ENCODE results near the gene COG7. TPM values are rescaled to one million over a fixed set of nuclear protein-coding genes. Genes with fewer than 3 reads are reported as not detected.

Gene COG7
- total RNA-seq, 4 donors from 2014 or later: 21.6 to 35.7 (median 24.8) TPM

DNA sequence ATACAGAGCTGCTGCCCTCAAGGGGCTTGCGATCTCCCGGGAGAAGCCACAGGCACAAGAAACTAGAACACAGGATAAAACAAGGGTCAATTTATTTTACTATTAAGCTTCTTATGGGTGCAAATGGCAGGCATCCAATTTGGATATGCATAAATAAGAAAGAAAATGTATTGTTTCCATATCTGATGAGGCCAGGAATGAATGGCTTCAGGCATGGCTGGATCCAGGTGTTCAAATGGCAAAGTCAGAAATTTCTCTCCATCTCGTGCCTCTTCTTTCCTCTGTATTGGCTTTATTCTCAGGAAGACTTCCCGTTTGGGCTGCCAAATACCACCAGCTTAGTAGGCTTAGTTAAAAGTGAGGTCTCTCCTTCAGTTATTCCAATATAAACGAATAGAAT, 107.8 kb downstream of the COG7 start:
- TF ChIP-seq EP300 (IDR thresholded peaks at IDR 0.05) (no peak), POLR2A (IDR thresholded peaks at IDR 0.05) (no peak)
- TF ChIP-seq, protein P1, sequence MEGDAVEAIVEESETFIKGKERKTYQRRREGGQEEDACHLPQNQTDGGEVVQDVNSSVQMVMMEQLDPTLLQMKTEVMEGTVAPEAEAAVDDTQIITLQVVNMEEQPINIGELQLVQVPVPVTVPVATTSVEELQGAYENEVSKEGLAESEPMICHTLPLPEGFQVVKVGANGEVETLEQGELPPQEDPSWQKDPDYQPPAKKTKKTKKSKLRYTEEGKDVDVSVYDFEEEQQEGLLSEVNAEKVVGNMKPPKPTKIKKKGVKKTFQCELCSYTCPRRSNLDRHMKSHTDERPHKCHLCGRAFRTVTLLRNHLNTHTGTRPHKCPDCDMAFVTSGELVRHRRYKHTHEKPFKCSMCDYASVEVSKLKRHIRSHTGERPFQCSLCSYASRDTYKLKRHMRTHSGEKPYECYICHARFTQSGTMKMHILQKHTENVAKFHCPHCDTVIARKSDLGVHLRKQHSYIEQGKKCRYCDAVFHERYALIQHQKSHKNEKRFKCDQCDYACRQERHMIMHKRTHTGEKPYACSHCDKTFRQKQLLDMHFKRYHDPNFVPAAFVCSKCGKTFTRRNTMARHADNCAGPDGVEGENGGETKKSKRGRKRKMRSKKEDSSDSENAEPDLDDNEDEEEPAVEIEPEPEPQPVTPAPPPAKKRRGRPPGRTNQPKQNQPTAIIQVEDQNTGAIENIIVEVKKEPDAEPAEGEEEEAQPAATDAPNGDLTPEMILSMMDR (IDR thresholded peaks at IDR 0.05): no peak
- Histone ChIP-seq H3K9me3 (no peaks in the 10 kb centered on the region), H3K36me3 (no peaks in the 10 kb centered on the region), H3K4me1 (no peaks in the 10 kb centered on the region), H3K27ac (no peak overlapping the region), H3K4me3 (no peak overlapping the region), H3K27me3 (no peaks in the 10 kb centered on the region)
- DNase-seq (ENCODE audit: low spot score in 2 of 2): no peak
- WGBS, 2 donors: 80 to 85% methylated on average over 5 of the region's 5 CpGs

DNA sequence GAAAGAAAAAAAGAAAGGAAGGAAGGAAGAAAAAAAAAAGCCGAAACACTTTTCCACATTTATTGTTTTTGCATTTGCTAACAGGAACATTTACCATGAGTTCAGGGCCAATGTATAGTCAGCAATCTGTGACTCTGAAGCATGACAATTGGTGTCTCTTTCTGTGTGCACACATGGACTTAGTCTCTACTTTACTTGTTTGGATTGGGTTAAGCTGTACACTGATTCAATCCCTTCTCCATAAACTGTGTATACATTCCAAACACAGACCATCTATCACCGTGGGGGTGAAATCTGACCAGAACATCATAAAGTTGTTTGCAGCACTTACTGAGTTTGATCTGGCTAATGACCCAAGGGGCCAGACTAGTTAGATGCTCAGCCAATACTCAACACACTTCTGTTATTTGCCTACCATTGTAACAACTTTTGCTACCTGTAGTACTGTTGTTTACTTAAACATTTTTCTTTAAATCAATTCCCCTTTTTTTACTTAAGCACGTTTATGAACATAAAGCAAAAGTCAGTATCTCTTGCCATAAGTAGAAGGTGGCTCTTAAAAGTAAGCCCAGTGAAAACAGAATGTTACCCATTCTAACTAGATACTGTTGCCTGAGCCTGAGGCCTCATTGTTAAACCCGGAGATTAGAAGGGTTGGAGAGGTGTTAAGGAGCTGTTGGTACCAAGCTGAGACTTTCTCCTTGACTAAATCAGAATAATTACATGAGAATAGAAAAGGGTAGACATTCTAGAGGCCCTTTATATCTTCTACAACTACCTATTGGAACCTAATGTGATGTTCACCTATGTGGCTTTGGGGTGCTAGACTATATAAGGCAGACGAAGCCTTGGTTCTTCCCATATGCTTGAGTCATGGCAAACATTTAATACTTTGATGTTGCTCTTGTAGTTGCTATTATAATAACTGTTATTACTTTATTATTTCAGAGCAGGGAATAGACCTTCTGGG, 109.1 kb downstream of the COG7 start:
- Histone ChIP-seq H3K9me3 (no peaks in the 10 kb centered on the region), H3K36me3 (no peaks in the 10 kb centered on the region), H3K4me3 (no peak overlapping the region), H3K27ac (no peak overlapping the region), H3K4me1 (no peaks in the 10 kb centered on the region), H3K27me3 (no peaks in the 10 kb centered on the region)
- no peak for DNase-seq (ENCODE audit: low spot score in 2 of 2)
- 63 to 69% methylated on average over 5 of the region's 5 CpGs for WGBS, 2 donors
- TF ChIP-seq POLR2A (IDR thresholded peaks at IDR 0.05) (no peak), EP300 (IDR thresholded peaks at IDR 0.05) (no peak)
- TF ChIP-seq, protein P1 (IDR thresholded peaks at IDR 0.05): no peak

DNA sequence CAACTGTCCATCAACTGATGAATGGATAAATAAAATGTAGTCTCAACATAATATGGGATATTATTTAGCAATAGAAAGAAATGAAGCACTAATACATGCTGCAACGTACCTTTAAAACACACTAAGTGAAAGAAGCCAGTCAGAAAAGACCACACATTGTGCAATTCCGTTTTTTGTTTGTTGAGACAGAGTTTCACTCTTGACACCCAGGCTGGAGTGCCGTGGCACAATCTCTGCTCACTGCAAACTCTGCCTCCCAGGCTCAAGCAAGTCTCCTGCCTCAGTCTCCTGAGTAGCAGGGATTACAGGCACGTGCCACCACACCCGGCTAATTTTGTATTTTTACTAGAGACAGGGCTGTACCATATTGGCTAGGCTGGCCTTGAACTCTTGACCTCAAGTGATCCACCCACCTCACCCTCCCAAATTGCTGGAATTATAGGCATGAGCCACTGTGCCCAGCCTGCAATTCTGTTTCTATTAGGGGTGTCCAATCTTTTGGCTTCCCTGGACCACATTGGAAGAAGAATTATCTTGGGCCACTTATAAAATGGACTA, 110.8 kb downstream of the COG7 start:
- Histone ChIP-seq H3K36me3 (no peaks in the 10 kb centered on the region), H3K9me3 (peaks cover 0 to 12% (median 0%) of the 10 kb centered on the region in 4 donors), H3K4me1 (no peaks in the 10 kb centered on the region), H3K27me3 (no peaks in the 10 kb centered on the region), H3K4me3 (no peak overlapping the region), H3K27ac (no peak overlapping the region)
- 54 to 61% methylated on average over 5 of the region's 5 CpGs for WGBS, 2 donors
- DNase-seq (ENCODE audit: low spot score in 2 of 2): no peak
- TF ChIP-seq, protein P1 (IDR thresholded peaks at IDR 0.05): no peak
- TF ChIP-seq POLR2A (IDR thresholded peaks at IDR 0.05) (no peak), EP300 (IDR thresholded peaks at IDR 0.05) (no peak)

DNA sequence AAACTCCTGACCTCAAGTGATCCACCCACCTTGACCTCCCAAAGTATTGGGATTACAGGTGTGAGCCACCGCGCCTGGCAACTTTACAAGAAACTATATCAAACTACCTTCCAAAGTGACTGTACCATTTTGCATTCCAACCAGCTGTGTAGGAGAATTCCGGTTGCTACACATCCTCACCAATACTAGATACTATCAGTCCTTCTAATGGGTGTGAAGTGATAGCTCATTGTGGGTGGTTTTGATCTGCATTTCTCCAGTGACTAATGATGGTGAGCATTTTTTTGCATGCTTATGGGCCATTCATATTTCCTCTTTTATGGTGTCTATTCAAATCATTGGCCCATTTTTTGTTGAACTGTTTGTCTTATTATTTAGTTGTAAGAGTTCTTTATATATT, 113.2 kb downstream of the COG7 start:
- WGBS, 2 donors: 70 to 89% methylated on average over 3 of the region's 3 CpGs
- Histone ChIP-seq H3K36me3 (no peaks in the 10 kb centered on the region), H3K4me1 (no peaks in the 10 kb centered on the region), H3K9me3 (peaks cover 0 to 12% (median 0%) of the 10 kb centered on the region in 4 donors), H3K27ac (no peak overlapping the region), H3K27me3 (no peaks in the 10 kb centered on the region), H3K4me3 (no peak overlapping the region)
- TF ChIP-seq POLR2A (IDR thresholded peaks at IDR 0.05) (no peak), EP300 (IDR thresholded peaks at IDR 0.05) (no peak)
- TF ChIP-seq, protein P1 (IDR thresholded peaks at IDR 0.05): no peak
- no peak for DNase-seq (ENCODE audit: low spot score in 2 of 2)

Small RNA genes lying within 50 kb of the gene (small RNA-seq; reads per million reads assigned to genes)
- gene RF00072: not detected

Other genes starting within 250 kb of the COG7 start
- gene SCNN1B, start 150.9 kb downstream of the COG7 start, total RNA-seq: 1 to 10 TPM in 3 of 4 donors, under 1 TPM in 1; 0.66 to 2.7 (median 2.2) TPM
- 10 to 100 TPM; 29.9 to 40.6 (median 36.8) TPM for gene GGA2, start 57.3 kb upstream of the COG7 start, total RNA-seq
- 10 to 100 TPM; 42.2 to 70.7 (median 57.1) TPM for gene EARS2, start 104.2 kb upstream of the COG7 start, total RNA-seq
- gene UBFD1, start 104.5 kb upstream of the COG7 start, total RNA-seq: 100 to 1,000 TPM in 1 of 4 donors, 10 to 100 TPM in 3; 70.5 to 110 (median 76.5) TPM
- gene NDUFAB1, start 143.1 kb upstream of the COG7 start, total RNA-seq: 10 to 100 TPM; 43.7 to 87.8 (median 67.1) TPM
- gene PALB2, start 188.1 kb upstream of the COG7 start, total RNA-seq: 10 to 100 TPM in 3 of 4 donors, 1 to 10 TPM in 1; 9.6 to 19.0 (median 10.7) TPM
- 10 to 100 TPM; 23.1 to 28.8 (median 27.3) TPM for gene DCTN5, start 188.3 kb upstream of the COG7 start, total RNA-seq
- 1 to 10 TPM in 3 of 4 donors, under 1 TPM in 1; 0.59 to 9.6 (median 2.1) TPM for gene PLK1, start 225.7 kb upstream of the COG7 start, total RNA-seq